Right lobe of liver (tissue), 6 donors: ENCODE results near the gene SLC7A5. TPM values are rescaled to one million over a fixed set of nuclear protein-coding genes. Genes with fewer than 3 reads are reported as not detected.

Experiments
- ATAC-seq, 4 donors: fragments of 200-7000 bp; cut with Tn5 transposase; one replicate each; pipeline ENCODE4 v1.9.1; 2020; ENCODE audit warnings: mild to moderate bottlenecking in 4 of 4, moderate library complexity in 4 of 4
- DNase-seq, 3 donors: peaks; one replicate each; pipeline ENCODE4 v3.0.0-alpha.2; 2020
- H3K27ac ChIP-seq, 3 donors: fragments of 200-600 bp; one replicate each; pipeline ENCODE4 v1.8.0; 2022
- H3K27me3 ChIP-seq, 2 donors: fragments of 200-600 bp; one replicate each; pipeline ENCODE4 v1.8.0; 2022
- H3K36me3 ChIP-seq, 4 donors: fragments of 200-600 bp; sonication (generic) in 1 of 4; one replicate each; pipeline versions ENCODE4 v1.5.1 to v1.8.0; 2017 to 2022; ENCODE audit warnings: control low read depth in 1 of 4
- H3K4me1 ChIP-seq, 4 donors: fragments of 200-600 bp; sonication (generic) in 1 of 4; one replicate each; pipeline versions ENCODE4 v1.5.1 to v1.8.0; 2017 to 2022; ENCODE audit warnings: control low read depth in 1 of 4
- H3K4me3 ChIP-seq, 3 donors: fragments of 200-600 bp; one replicate each; pipeline ENCODE4 v1.8.0; 2022
- H3K9me3 ChIP-seq, 4 donors: fragments of 200-600 bp; sonication (generic) in 1 of 4; one replicate each; pipeline versions ENCODE4 v1.5.1 to v1.8.0; 2017 to 2022; ENCODE audit warnings: control low read depth in 1 of 4
- CTCF ChIP-seq, 4 donors: fragments of 200-600 bp in 3 of 4; fragments of 450-650 bp in 1 of 4; IDR thresholded peaks; one replicate each; pipeline versions ENCODE4 v1.5.1 to v1.8.0; 2016 to 2022; ENCODE audit warnings: antibody characterized with exemption in 4 of 4, mild to moderate bottlenecking in 2 of 4
- POLR2A ChIP-seq: fragments of 450-650 bp; IDR thresholded peaks from one replicate; pipeline ENCODE4 v1.6.1; 2017; ENCODE audit warnings: antibody characterized with exemption, mild to moderate bottlenecking
- WGBS: methylation state at CpG from one replicate; pipeline ENCODE4 v1.1.6; 2018; ENCODE audit warnings: low coverage, low lambda C conversion rate; ENCODE audit not compliant: insufficient coverage; ENCODE audit errors: missing lambda C conversion rate; 5-methylcytosine and 5-hydroxymethylcytosine counted together
- intact Hi-C, 2 donors: fragments of 100-400 bp; cut with DNase I; formaldehyde crosslinking; loops; one replicate each; pipeline versions ENCODE4 v1.11.2 to v1.14.1; 2022
- total RNA-seq, 6 experiments: library from RNA; depleted of rRNA in 2 of 6; stranded (reverse); fragments of >200 nt in 2 of 6; fragmentation: NEBNext Ultra II Directional in 3 of 6; extraction: Animal tissue kit (Norgen Biotek cat#: 25700) in 3 of 6; gene quantifications; one replicate each; pipeline versions ENCODE4 v1.1.0 to v1.2.4, GENCODE V29; 2016 to 2023
- donor health status: DM: no; HTN: yes; CAD: no.
- donor health status: DM: no; HTN: no; CAD: no.
- donor health status: DM: no; HTN: no; CAD: no.
- donor health status: DM: no; HTN: yes; CAD: no.
- donor health status: DM: no; HTN: yes; CAD: no.

SLC7A5 gene
- total RNA-seq, 6 experiments from 2014 or later = 7.0 to 16.3 (median 12.4) TPM

DNA sequence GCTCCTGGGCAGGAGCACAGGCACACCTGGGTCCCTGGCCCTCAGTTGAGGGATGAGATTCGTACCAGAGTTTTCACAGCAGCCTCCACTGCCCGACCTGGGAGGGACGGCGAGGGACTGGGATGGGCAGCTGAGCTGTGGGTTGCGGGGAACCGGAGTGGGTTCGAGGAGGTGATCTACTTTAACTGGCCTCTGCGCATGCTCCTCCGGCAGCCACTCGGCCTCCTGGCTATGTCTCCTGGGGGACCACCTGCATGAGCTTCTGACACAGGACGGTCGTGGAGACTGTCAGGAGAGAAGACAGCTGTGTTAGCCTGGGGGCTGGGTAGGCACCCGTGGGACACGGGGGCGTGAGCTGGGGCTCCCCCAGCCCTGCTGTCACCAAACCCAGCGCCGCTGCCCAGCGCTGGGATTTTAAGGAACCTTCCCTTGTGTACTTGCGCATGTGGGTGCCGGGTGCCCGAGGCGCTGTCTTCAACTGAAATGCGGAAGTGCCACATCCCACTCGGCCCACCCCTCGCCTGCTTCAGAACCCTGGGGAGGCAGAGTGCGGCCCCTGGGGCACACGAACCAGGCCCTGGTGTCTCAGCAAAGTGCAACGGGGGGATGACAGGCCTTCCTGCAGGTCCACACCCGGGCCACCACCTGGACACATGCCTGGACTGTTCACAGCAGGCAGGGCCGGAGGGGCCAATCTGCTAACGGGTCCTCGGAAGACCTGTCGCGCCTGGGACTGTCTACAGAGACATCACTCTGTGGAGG lies 36.4 kb downstream of the SLC7A5 start:
- no CpG with 5 or more reads among the region's 34 CpGs for WGBS
- Histone ChIP-seq H3K36me3 (peaks cover 0 to 60% (median 17%) of the 10 kb centered on the region in 4 donors), H3K9me3 (no peaks in the 10 kb centered on the region), H3K4me1 (peaks cover 0 to 8% (median 2%) of the 10 kb centered on the region in 4 donors), H3K27ac (no peak overlapping the region), H3K27me3 (no peaks in the 10 kb centered on the region), H3K4me3 (no peak overlapping the region)
- ATAC-seq (no peak), DNase-seq (peak in 1 of 3 donors; percentile 53)
- TF ChIP-seq POLR2A (no peak), CTCF (IDR thresholded peaks at IDR 0.05) (no peak)
- intact Hi-C loops = loop anchor here in 1 of 2 donors (10.0 kb wide), 1 partner anchor 48 kb away; no protein-coding TSS in a partner anchor

DNA sequence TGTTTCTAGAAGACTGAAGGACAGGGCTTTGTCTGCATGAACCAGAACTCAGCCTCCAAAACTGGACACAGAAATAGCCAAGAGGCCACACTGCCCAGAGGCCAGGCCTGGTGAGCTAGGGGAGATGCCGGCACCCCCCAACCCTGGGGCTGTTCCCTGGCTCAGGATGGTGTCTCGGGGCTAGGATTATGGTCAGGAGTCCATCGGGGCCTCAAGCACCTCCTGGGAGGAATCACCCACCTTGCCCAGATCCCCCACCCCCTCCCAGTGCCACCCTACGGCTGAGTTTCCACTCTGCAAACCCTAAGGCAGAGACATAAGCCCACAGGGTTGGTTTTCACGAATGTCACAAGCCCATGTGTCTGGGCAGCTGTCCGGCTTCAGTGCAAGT lies 37.2 kb downstream of the SLC7A5 start:
- intact Hi-C loops = loop anchor here in 1 of 2 donors (10.0 kb wide), 1 partner anchor 47 kb away; no protein-coding TSS in a partner anchor
- Histone ChIP-seq H3K36me3 (peaks cover 0 to 60% (median 17%) of the 10 kb centered on the region in 4 donors), H3K27ac (no peak overlapping the region), H3K4me1 (peaks cover 0 to 4% (median 2%) of the 10 kb centered on the region in 4 donors), H3K4me3 (no peak overlapping the region), H3K9me3 (no peaks in the 10 kb centered on the region), H3K27me3 (no peaks in the 10 kb centered on the region)
- TF ChIP-seq CTCF (IDR thresholded peaks at IDR 0.05) (no peak), POLR2A (no peak)
- no peak for ATAC-seq
- DNase-seq = no peak
- WGBS = 88% methylated on average over 1 of the region's 6 CpGs

DNA sequence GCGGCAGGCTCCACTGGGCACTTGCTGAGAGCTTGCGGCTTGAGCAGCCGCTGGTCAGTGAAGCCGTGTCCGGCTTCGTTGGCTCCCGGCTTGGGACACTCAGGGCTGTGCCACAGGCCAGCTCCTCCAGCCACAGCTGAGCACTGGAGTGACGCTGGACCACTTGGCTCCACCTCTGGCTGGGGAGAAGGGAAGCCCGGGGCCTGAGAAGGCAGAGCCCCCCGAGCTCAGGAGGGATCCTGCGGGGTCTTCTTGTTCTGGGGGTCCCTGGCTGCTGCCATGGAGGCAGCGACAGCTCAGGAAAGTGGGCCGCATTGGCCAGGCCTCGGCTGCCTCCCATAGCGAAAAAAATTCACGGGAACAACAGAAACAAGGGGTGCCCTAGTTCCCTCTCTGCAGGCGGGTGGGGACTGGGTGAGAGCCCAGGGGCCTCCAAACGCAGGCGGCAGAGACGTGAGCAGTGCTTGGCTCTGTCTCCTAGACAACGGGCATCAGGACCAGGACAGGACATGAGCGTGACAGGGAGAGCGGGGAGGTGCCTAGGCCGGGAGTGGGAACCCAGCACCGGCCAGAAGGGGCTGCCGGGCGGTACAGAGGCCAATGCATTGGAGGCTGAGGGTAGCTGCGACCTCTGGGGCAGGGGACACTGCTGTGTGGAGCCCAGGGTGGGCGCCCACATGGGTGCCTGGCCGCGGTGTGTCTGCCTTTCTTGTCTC lies 37.7 kb downstream of the SLC7A5 start:
- Histone ChIP-seq H3K9me3 (no peaks in the 10 kb centered on the region), H3K36me3 (peaks cover 0 to 59% (median 17%) of the 10 kb centered on the region in 4 donors), H3K4me3 (no peak overlapping the region), H3K27ac (no peak overlapping the region), H3K27me3 (no peaks in the 10 kb centered on the region), H3K4me1 (peaks cover 0 to 3% (median 0%) of the 10 kb centered on the region in 4 donors)
- intact Hi-C loops = loop anchor here in 1 of 2 donors (10.0 kb wide), 1 partner anchor 47 kb away; no protein-coding TSS in a partner anchor
- DNase-seq (peak in 1 of 3 donors; percentile 54), ATAC-seq (peak in 1 of 4 donors; percentile 5)
- no peak for TF ChIP-seq POLR2A
- no peak for TF ChIP-seq CTCF (IDR thresholded peaks at IDR 0.05)
- 81% methylated on average over 10 of the region's 31 CpGs for WGBS

DNA sequence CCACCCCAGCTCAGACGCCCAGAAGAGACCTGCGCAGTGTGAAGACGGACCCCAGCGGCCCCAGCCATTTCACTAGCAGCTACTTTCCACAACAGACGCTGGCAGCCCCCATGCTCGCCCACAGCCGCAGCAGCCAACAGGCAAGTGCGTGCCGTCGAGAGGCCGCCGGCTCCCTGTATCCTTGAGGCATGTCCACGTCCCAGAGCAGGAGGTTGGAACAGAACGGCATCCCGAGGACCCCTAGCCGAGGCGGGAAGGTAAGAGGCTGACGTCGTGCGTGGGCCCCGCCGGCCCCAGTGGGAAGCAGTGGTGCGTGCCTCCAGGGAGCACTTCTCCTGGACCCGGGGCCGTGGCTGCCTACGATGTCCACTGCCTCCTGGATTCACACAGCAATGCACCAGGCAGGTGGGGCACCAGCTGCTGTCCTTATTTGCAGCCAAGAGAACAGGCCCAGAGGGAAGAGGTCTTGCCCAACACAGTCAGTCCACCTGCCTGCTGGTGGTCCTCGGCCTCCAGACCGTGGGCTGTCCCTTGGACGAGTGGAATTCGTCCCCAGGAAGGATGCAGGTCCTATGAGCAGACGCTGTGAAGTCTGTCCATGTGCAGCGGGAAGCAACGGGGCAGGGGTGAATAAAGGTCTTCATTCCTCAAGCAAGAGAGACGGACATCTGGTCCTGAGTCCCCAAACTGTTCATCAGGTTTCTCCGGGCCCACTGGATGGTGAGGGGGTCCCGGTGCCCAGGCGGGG lies 38.5 kb downstream of the SLC7A5 start:
- WGBS = 92% methylated on average over 7 of the region's 37 CpGs
- DNase-seq (peak in 1 of 3 donors; percentile 55), ATAC-seq (peak in 2 of 4 donors; percentile 2 to 7)
- Histone ChIP-seq H3K27ac (no peak overlapping the region), H3K4me1 (no peaks in the 10 kb centered on the region), H3K4me3 (no peak overlapping the region), H3K27me3 (no peaks in the 10 kb centered on the region), H3K36me3 (peaks cover 0 to 52% (median 15%) of the 10 kb centered on the region in 4 donors), H3K9me3 (no peaks in the 10 kb centered on the region)
- intact Hi-C loops = loop anchor here in 1 of 2 donors (10.0 kb wide), 1 partner anchor 46 kb away; no protein-coding TSS in a partner anchor
- TF ChIP-seq CTCF (IDR thresholded peaks at IDR 0.05) (no peak), POLR2A (no peak)
